HTERT RPE-1 (cell line): Measurements from ENCODE around the gene IFT122.
"Not testable (repeated sequence)": the region's sequence is repeated elsewhere in the genome, so short reads cannot be mapped to it uniquely, and the experiment has no call there.

Experiments
- in situ Hi-C: fragments of 300-500 bp; cut with MboI; formaldehyde crosslinking; loops from 4 replicates; pipeline ENCODE4 v1.14.3; 2020; ENCODE audit warnings: low sequenced_read_pairs

IFT122 gene

GRCh38 chr3:129492691-129493090 is 52.7 kb downstream of the IFT122 start:
- in situ Hi-C loops = no loop called here

- in situ Hi-C loops = no loop called here
These were observed 53.2 kb downstream of the IFT122 start for GRCh38 chr3:129493206-129493605.

GRCh38 chr3:129494499-129494898 is 54.5 kb downstream of the IFT122 start:
- in situ Hi-C loops = not testable (repeated sequence)

- in situ Hi-C loops = not testable (repeated sequence)
These were observed 55.1 kb downstream of the IFT122 start for GRCh38 chr3:129495006-129495639.

- in situ Hi-C loops = not testable (repeated sequence)
These were observed 57.9 kb downstream of the IFT122 start for GRCh38 chr3:129497876-129498275.

GRCh38 chr3:129498603-129499488 is 58.8 kb downstream of the IFT122 start:
- in situ Hi-C loops = not testable (repeated sequence)

GRCh38 chr3:129499604-129500333 is 59.7 kb downstream of the IFT122 start:
- in situ Hi-C loops = not testable (repeated sequence)

GRCh38 chr3:129500334-129500658 is 60.3 kb downstream of the IFT122 start:
- in situ Hi-C loops = no loop called here

- in situ Hi-C loops = no loop called here
These were observed 61.6 kb downstream of the IFT122 start for GRCh38 chr3:129501630-129502029.

GRCh38 chr3:129502641-129503408 is 62.8 kb downstream of the IFT122 start:
- in situ Hi-C loops = no loop called here

GRCh38 chr3:129503471-129504291 is 63.7 kb downstream of the IFT122 start:
- in situ Hi-C loops = no loop called here

GRCh38 chr3:129504471-129505100 is 64.6 kb downstream of the IFT122 start:
- in situ Hi-C loops = no loop called here

GRCh38 chr3:129505341-129505740 is 65.3 kb downstream of the IFT122 start:
- in situ Hi-C loops = no loop called here

GRCh38 chr3:129506231-129506742 is 66.3 kb downstream of the IFT122 start:
- in situ Hi-C loops = no loop called here

GRCh38 chr3:129507181-129507831 is 67.3 kb downstream of the IFT122 start:
- in situ Hi-C loops = no loop called here

- in situ Hi-C loops = no loop called here
These were observed 72.6 kb downstream of the IFT122 start for GRCh38 chr3:129512595-129512994.

- in situ Hi-C loops = no loop called here
These were observed 73.7 kb downstream of the IFT122 start for GRCh38 chr3:129513705-129514104.

GRCh38 chr3:129514110-129514509 is 74.1 kb downstream of the IFT122 start:
- in situ Hi-C loops = no loop called here

GRCh38 chr3:129514563-129514962 is 74.5 kb downstream of the IFT122 start:
- in situ Hi-C loops = no loop called here
